HG03139 (cell line): ENCODE data around the gene ZNF205.
A peak's percentile ranks its signal among the peaks of the same experiment; 100 is the strongest.
"Not testable (repeated sequence)": the region's sequence is repeated elsewhere in the genome, so short reads cannot be mapped to it uniquely, and the experiment has no call there.

Experiments
- ATAC-seq: cut with Tn5 transposase; IDR thresholded peaks from one replicate; pipeline ENCODE4 v1.9.1; 2021; ENCODE audit not compliant: unreplicated experiment

The ZNF205 gene

DNA sequence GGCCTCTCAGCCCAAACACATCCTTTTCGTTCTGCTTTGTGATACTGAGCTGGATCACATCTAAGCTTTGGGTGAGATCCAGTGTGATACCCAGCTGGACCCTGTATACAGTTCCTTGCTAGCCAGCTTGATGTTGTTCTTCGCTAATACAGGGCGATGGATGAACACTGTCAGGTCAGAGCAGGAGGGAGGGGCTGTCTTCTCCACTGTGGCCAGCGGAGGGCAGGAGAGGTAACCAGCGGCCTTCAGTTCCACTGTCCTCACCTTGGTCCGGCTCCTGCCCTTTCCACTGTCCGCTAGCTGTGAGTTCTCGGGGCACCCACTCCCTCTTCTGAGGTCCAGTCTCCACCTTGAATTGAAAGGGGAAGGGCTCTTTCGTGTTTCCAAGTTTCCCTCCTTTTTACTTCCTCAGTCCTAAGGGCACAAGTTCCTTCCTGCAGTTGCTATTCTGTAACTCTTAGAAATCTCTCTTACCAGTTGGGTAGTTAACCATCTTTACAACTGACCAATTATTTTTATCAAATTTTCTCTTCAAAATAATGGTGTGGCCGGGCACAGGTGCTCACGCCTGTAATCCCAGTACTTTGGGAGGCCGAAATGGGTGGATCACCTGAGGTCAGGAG is 19.5 kb downstream of the ZNF205 start:
- no peak for ATAC-seq

DNA sequence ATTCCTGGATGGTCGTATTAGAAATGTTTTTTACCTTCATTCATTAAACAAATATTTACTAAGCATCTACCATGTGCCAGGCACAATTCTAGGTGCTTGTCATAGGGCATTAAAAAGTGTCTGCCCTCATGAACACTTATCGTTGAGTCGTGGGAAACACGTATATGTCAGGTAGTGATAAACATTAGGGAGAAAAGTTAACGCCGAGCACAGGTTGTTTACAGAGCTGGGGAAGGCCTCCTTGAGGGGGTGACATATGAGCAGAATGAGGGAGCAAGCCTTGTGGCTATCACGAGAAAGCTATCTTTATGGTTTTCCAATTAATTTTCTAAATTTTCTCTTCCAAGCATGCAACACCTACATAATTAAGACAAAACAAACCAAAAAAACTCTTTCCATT is 21.5 kb downstream of the ZNF205 start:
- ATAC-seq, result no peak

DNA sequence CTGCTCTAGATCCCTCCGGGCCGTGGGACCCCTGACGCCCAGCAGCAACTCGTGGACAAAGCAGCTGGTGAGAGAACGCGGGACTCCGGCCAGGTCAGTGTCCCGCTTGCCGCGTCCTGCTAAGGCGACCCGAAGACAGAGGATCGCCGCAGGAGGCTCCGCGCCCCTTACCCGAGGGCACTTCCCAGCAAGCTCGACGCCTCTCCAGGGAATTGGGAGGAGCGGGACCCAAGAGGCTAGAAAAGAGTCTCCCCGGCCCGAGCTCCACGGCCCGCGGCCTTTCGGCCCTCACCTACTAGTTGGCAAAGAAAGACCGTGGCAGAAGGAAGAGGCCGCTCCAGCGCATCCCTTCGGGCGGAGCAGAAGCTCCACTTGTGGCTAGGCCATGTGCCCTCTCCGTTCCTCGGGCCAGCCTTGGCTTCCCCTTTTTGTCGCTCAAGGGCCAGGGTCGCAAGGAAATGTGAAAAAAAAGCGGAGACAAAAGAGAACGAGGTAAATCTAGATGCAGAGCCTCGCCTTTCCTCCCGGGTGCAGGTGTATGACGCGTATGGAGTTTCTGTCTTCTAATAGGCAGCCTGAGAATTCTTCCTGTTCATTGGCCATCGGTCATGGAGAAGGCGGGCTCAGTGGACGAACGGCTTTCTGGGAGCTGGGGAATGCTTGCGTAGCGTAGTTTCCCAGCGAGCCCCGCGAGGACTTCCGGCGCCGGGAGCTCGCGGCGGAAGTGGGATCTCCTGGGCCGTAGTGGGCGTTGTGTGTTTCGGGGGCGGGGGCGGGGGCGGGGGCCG is 22.1 kb downstream of the ZNF205 start, which contains the start of gene ZNF213:
TSS of gene ZNF213 (plus strand) at position 692 of the 788 bp plus-strand sequence. CDS start 2,252 bp downstream, outside the sequence.
- ATAC-seq, result peak; percentile 73

DNA sequence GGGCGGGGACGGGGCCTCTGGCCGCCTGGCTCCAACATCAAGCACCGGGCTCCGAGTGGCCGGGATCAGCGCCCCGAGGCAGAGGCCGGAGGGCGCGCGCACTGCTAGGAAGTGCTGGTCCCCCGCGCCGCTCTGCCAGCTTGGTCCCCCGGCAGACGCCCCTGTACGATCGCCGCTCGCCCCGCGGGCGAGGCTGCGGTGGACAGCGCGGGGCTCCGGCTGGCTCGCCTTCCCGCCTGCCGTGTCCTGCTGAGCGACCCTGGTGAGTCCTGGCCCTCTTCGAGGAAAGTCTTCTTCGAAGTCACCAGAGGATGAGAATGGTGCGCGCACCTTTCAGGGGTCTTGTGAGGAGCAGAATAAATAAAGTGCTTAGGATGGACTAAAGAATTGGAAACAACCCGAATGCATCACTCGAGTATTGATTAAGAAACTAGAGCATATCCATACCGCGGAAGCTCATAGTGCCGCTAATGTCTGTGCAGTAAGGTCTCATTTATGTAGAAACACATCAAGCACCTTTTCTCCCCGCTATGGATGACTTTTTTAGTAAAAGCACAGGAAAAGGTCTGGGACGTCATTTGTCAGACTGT is 22.8 kb downstream of the ZNF205 start:
- ATAC-seq, result no peak

DNA sequence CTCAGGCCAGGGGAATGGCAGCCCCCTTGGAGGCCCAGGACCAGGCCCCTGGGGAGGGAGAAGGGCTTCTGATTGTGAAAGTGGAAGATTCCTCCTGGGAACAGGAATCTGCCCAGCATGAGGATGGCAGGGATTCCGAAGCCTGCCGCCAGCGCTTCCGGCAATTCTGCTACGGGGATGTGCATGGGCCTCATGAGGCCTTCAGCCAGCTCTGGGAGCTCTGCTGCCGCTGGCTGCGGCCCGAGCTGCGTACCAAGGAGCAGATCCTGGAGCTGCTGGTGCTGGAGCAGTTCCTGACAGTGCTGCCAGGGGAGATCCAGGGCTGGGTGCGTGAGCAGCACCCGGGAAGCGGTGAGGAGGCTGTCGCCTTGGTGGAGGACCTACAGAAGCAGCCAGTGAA is 24.9 kb downstream of the ZNF205 start:
- no peak for ATAC-seq

DNA sequence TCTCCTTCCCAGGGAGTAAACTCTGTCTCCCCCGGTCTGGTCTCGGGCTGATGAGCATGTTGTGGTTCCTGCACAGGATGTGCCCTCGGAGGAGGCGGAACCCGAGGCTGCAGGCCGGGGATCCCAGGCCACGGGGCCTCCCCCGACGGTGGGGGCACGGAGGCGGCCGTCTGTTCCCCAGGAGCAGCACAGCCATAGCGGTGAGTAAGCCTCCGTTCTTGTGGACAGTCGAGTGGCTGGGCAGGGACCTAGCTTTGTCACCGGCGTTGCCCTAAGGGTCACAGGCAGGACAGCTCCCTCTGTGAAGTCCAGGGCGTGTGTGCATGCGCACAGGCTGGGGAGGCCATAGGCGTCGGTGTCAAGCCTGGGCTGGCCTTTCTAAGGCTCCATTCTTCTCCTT is 26.0 kb downstream of the ZNF205 start:
- ATAC-seq, result no peak

DNA sequence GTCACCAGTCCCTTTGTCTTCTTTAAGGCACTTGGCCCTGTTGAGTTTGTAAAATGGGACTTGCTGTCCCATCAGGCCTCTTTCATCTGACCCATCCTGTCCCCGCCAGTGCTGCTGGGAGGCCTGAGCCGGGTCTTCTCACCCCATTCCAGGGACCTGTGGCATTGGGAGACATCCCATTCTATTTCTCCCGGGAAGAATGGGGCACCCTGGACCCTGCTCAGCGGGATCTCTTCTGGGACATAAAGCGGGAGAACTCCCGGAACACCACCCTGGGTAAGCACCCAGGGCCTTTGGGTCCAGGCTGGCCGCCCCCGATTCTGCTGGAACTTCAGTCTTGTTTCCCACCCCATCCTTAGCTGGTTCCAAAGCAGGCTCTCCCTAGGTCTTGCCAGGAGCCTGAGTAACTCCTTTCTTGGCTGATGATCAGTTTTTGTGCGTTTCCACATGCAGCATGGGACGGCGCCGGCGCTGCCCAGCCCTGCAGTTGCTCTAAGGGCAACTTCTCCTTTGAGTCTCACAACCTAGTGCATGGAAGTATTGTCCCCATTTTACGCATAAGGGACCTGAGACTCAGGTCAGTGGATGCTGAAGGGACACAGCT is 26.5 kb downstream of the ZNF205 start:
- ATAC-seq, result no peak

DNA sequence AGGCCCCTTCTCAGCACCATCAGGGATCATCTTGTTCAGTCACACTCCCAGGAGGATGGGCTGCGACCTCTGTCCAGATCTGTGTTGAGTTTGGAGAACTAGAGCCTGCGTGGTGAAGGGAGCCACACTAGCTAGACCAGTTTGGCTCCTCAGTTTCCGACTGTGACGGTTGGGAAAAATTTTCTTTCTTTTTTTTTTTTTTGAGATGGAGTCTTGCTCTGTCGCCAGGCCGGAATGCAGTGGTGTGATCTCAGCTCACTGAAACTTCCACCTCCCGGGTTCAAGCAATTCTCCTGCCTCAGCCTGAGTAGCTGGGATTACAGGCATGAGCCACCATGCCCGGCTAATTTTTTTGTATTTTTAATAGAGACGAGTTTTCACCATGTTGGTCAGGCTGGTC is 27.2 kb downstream of the ZNF205 start:
- ATAC-seq, result not testable (repeated sequence)

DNA sequence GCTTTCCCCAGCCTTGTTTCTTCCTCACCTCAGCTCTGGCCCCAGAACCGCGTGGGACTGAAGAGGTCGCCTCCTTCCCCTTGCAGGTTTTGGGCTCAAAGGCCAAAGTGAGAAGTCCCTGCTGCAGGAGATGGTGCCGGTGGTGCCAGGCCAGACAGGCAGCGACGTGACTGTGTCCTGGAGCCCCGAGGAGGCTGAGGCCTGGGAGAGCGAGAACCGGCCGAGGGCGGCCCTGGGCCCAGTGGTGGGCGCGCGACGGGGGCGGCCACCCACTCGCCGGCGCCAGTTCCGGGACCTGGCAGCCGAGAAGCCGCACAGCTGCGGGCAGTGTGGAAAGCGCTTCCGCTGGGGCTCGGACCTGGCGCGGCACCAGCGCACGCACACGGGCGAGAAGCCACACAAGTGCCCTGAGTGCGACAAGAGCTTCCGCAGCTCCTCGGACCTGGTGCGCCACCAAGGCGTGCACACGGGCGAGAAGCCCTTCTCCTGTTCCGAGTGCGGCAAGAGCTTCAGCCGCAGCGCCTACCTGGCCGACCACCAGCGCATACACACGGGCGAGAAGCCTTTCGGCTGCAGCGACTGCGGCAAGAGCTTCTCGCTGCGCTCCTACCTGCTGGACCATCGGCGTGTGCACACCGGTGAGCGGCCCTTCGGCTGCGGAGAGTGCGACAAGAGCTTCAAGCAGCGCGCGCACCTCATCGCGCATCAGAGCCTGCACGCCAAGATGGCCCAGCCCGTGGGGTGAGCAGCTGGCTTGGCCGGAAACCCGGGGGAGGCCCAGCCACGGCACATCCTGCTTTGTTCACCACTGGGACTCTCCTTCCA is 28.4 kb downstream of the ZNF205 start:
- ATAC-seq, result no peak

DNA sequence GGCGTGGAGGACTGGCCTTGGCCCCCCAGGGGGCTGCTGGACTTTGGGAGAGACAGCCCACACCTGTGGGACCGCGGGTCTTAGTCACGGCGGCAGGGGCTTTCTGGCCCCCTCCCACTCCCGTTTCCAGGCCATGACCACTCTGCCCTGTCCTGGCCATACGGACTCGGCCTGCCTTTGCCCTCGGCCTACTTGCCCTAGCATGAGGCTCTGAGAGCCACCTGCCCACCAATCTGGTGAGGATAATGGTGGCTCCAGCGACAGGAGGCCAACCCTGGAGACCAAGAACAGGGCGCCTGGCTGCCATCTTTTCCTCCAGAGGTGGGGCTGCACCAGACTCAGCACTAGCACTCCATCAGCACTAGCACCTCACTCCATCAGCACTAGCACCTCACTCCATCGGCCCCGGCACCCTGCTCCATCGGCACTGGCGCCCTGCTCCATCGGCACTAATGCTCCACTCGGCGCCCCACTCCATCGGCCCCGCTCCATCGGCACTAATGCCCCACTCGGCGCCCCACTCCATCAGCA is 29.5 kb downstream of the ZNF205 start:
- ATAC-seq, result no peak

DNA sequence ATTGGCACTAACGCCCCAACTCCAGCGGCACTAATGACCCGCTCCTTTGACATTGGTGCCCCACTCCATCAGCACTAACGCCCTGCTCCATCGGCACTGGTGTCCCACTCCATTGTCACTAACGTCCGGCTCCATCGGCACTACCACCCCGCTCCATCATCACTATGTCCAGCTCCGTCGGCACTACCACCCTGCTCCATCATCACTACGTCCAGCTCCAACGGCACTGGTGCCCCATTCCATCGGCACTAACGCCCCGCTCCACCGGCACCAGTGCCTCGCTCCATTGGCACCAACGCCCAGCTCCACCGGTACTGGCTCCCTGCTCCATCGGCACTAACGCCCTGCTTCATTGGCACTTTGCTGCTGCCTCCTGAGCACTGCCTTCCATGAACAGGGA is 29.9 kb downstream of the ZNF205 start:
- ATAC-seq, result no peak

DNA sequence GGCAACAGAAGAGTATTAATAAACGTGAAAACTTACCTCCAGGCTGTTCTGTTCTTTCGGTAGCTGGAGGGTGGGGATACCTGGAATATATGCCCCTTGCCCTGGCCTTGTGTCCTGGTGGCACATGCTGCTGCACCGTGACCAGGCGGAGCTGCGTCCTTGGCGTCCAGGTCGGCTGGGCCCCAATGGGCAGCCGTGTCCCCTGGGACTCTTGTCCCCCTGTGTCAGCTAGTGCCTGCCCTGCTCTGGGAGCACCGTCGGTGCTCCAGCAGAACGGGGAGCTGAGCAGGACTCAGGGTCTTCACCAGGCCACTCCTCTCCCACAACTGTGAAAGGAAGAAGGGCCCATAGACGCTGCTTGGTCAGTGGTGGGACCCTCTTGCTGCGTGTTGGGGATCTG is 30.4 kb downstream of the ZNF205 start:
- ATAC-seq, result no peak

DNA sequence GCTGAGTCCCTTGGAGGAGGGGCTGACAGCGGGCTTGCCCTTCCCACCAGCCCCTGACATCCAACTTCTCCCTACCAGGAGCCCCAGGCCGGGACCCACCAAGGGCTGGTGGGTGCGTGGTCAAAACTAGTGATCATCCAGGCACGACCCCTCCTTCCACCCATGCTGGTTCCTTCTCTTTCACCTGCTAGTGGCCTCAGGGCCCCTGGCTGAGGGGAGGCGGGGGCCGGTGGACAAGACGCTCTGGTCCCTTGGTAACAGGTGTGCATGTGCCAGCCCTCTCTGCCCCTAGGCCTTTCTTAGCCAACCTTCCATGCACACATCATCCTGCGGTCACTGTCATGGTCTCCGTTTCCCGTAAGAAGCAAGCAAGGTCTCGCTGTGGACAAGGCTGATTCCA is 30.8 kb downstream of the ZNF205 start:
- ATAC-seq, result no peak

DNA sequence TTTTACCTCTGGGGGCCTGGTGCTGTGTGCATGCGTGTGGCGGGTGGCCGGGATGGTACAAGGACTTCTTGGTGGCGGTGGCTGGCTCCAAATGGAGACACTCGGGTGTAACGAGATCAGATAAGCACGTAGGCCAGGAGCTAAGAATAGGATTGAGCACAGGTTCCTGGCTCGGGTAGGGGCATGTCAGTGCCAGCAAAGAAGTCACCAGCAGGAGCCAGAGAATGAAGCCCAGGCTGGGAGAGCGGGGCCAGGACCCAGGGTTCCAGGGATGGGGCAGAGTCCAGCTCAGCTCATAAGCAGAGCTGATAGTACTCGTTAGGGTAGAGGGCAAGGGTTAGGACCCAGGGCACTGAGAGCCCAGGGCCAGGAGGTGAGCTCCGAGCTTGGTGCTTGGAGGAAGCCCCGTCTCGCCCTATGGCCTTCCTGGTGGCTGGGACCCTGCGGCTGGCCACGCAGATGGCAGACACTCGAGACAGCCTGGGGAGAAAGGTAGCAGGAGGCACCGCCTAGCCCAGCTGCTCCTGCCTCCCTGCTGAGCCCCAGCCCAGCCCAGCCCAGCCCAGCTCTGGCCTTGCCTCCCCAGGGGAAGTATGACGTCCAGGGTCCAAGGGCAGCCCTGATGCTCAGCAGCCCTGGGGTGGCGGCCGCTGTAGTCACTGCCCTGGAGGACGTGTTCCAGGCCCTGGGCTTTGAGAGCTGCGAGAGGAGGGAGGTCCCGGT is 31.4 kb downstream of the ZNF205 start:
- ATAC-seq, result no peak

DNA sequence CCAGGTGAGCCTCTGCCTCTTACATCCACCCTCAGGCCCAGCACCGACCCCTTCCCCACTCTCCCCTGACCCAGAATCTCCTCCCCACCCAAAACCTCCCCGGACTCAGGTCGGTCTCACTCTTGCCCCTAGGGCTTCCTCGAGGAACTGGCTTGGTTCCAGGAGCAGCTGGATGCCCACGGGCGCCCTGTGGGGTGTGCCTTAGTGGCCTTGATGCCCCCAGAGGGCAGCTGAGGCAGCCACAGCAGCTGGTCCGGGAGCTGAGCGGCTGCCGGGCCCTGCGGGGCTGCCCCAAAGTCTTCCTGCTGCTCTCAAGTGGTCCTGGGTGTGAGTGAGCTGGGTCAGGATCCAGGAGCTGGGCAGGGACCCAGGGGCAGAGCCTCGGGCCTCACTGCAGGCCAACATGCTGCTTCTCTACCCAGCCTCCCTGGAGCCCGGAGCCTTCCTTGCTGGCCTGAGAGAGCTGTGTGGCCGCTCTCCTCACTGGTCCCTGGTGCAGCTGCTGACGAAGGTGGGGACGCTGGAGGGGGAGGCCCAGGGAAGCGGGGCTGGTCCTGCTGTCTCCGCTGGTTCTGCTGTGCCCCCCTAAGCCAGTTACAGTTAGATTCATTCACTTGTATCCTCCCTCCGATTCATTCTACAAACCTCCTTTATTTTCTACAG is 32.1 kb downstream of the ZNF205 start:
- no peak for ATAC-seq

DNA sequence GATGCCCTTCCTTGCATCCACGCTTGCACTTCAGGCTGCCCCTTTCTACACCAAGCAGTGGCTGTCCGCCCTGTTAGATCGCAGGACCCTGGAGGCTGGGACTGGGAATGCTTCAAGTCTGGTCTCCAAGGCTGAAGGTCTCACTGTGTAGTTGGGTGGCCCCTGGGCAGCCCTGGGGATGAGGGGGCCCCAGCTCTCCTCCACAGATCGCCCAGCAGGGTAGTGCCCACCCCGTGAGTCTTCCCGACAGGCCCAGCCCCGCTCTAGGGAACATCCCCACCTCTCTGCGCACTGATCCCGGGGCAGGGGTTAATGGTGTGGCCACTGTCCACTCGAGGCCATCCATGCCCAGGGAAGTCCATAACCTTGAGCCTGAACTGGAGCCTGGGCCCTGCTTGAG is 32.8 kb downstream of the ZNF205 start:
- no peak for ATAC-seq

DNA sequence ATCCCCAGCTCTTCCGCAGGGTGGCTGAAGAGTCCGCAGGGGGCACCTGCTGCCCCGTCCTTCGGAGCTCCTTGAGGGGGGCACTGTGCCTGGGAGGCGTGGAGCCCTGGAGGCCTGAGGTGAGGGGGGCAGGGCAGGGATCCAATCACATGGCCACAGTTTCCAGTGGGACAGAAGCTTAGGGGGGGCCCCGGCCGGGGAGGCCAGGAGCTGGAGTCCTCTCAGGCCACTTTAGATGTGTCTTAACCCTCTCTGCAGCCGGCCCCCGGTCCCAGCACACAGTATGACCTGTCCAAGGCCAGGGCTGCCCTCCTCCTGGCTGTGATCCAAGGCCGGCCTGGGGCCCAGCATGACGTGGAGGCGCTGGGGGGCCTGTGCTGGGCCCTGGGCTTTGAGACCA is 33.3 kb downstream of the ZNF205 start:
- ATAC-seq, result no peak

DNA sequence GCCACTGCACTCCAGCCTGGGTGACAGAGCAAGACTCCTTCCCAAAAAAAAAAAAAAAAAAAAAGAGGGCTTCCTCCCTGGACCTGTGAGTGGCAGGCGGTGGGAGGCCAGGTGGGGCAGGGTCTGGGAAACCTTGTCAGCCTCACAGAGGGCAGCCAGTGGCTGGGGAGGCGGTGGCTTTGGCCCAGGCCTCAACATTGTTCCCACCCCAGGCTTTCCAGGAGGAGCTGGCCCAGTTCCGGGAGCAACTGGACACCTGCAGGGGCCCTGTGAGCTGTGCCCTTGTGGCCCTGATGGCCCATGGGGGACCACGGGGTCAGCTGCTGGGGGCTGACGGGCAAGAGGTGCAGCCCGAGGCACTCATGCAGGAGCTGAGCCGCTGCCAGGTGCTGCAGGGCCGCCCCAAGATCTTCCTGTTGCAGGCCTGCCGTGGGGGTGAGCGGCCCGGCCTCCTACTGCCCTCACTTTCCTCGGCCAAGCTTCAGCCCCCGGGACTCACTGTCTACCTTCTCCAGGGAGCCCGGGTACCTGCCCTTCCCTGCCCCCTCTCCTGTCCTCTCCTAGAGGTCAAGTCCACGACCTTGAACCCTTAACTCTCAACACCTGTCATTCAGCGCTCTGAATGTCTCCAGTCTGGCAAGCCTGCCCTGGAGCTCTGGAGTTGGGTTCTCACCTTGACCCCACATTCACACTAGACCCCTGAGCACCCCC is 34.8 kb downstream of the ZNF205 start:
- ATAC-seq, result no peak

DNA sequence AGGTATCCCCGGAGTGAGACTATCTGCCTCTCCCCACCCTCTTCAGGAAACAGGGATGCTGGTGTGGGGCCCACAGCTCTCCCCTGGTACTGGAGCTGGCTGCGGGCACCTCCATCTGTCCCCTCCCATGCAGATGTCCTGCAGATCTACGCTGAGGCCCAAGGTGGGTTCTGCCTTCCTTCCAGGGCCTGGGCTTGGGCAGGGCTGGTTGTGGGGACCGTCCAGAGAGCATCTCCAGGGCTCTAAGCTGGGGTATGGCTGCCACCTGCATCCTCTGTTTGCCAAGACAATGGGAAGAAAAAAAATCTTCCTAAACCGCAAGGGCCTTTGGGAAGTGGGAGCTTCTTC is 35.3 kb downstream of the ZNF205 start:
- ATAC-seq, result no peak
